ENCODE results near the gene TRABD2A.

- TF ChIP-seq CTCF (IDR thresholded peaks at IDR 0.05) (no peak), POLR2A (IDR thresholded peaks at IDR 0.05) (no peak)
Measured at GRCh38 chr2:84833481-84834150, 47.3 kb downstream of the TRABD2A start.

Data from prostate gland (tissue), 2 donors.